ENCODE measurements around the gene MCM9. TPM values are rescaled to one million over a fixed set of nuclear protein-coding genes. Genes with fewer than 3 reads are reported as not detected.

MCM9 gene
- total RNA-seq, 1 experiment from 2014 or later, result 18.6 TPM

- no peak for TF ChIP-seq CTCF (conservative IDR thresholded peaks at IDR 0.05)
- no peaks in the 10 kb centered on the region for H3K27me3 ChIP-seq (ENCODE audit: insufficient read depth, low read length)
- Mint-ChIP-seq H3K4me1 (peaks cover 18 to 28% of the 10 kb centered on the region in 2 experiments), H3K36me3 (ENCODE audit: insufficient read depth in 1 of 3, low read depth in 3 of 3) (peaks cover 35 to 81% (median 71%) of the 10 kb centered on the region in 3 experiments), H3K27me3 (ENCODE audit: low read depth) (no peaks in the 10 kb centered on the region), H3K27ac (peak overlapping the region in 2 of 3 experiments; percentile 16 to 34; a peak in 1 of 7 replicates), H3K9me3 (no peaks in the 10 kb centered on the region), H3K4me3 (no peak overlapping the region)
- H3K4me1 ChIP-seq (ENCODE audit: insufficient read depth, low read length), result peaks cover 3% of the 10 kb centered on the region; the same call in 1 of the 2 replicates
- H2BK120ac ChIP-seq (ENCODE audit: low read depth, low read length, poor library complexity, severe bottlenecking), result no peak overlapping the region
- no peak overlapping the region for H4K5ac ChIP-seq (ENCODE audit: insufficient read length, low read depth, low read length)
- DNase-seq, result no peak
- no peak overlapping the region for H3K27ac ChIP-seq (ENCODE audit: insufficient read length, low read depth, low read length)
- no peak overlapping the region for H4K8ac ChIP-seq (replicated peaks; ENCODE audit: insufficient read length, low read depth, low read length)
- H3K23me2 ChIP-seq (ENCODE audit: insufficient read length, low read depth, low read length, poor library complexity, severe bottlenecking), result no peaks in the 10 kb centered on the region
- no peak overlapping the region for H3K4me2 ChIP-seq (ENCODE audit: insufficient read depth, insufficient read length, low read length)
- no peaks in the 10 kb centered on the region for H3K9me3 ChIP-seq (ENCODE audit: control insufficient read depth, low read depth, low read length)
- no peak overlapping the region for H3K56ac ChIP-seq (ENCODE audit: insufficient read length, low read depth, low read length)
- no peak overlapping the region for H3K9ac ChIP-seq (ENCODE audit: extremely low read depth, insufficient read length, low read length)
- H2AFZ ChIP-seq (ENCODE audit: low read length), result no peak overlapping the region
- H4K20me1 ChIP-seq (ENCODE audit: control insufficient read depth, insufficient read depth, insufficient read length), result no peaks in the 10 kb centered on the region
- H3K4ac ChIP-seq (ENCODE audit: low read depth, low read length), result no peak overlapping the region
- H3K14ac ChIP-seq (ENCODE audit: insufficient read depth, low read length), result no peak overlapping the region
- no peak overlapping the region for H2BK12ac ChIP-seq (ENCODE audit: insufficient read length, low read depth, low read length)
- no peak overlapping the region for H3T11ph ChIP-seq (ENCODE audit: low read length)
- no peak overlapping the region for H2BK20ac ChIP-seq (ENCODE audit: low read depth, low read length, poor library complexity, severe bottlenecking)
- no peaks in the 10 kb centered on the region for H3K79me1 ChIP-seq (ENCODE audit: insufficient read depth, low read depth, low read length, poor library complexity, severe bottlenecking)
- no peak overlapping the region for H2BK15ac ChIP-seq (ENCODE audit: low read depth, low read length)
- H2AK5ac ChIP-seq (ENCODE audit: insufficient read length, low read length), result no peak overlapping the region
- H3K79me2 ChIP-seq (ENCODE audit: insufficient read depth, low read length), result peaks cover 26% of the 10 kb centered on the region; the same call in 1 of the 2 replicates
- H2BK5ac ChIP-seq (ENCODE audit: insufficient read length, low read length), result no peak overlapping the region
- no peak overlapping the region for H4K91ac ChIP-seq (ENCODE audit: insufficient read length, low read depth, low read length)
- H3K23ac ChIP-seq (ENCODE audit: insufficient read length, low read depth, low read length), result no peak overlapping the region
- no peak overlapping the region for H3K18ac ChIP-seq (ENCODE audit: insufficient read length, low read depth, low read length)
Measured at GRCh38 chr6:118902726-118903125, 32.2 kb downstream of the MCM9 start.

Data from H9 (cell line).